Activated B cell treated with CpG ODN at 0.5 μM for 24 hours (primary cell): ENCODE data around the gene RHOT2. TPM values are rescaled to one million over a fixed set of nuclear protein-coding genes. Genes with fewer than 3 reads are reported as not detected.

Source experiments
- ATAC-seq: fragments of 200-7000 bp; cut with Tn5 transposase; one replicate; pipeline ENCODE4 v1.10.0; 2021; ENCODE audit warnings: low read depth, mild to moderate bottlenecking, moderate library complexity
- CTCF ChIA-PET: fragments of 350-600 bp; sonication (Branson Sonifier 250); formaldehyde crosslinking; loops from one replicate; lab custom pipeline; 2021; ENCODE audit warnings: antibody characterized with exemption; lab: Charles Lee
- POLR2A ChIA-PET: fragments of 350-600 bp; sonication (Branson Sonifier 250); formaldehyde crosslinking; loops from one replicate; lab custom pipeline; 2021; ENCODE audit warnings: antibody characterized with exemption; lab: Charles Lee
- DNase-seq: peaks from one replicate; pipeline ENCODE4 v3.0.0; 2022
- H3K27ac Mint-ChIP-seq: one replicate; pipeline ENCODE4 v1.8.0; 2020; ENCODE audit warnings: mixed read lengths
- H3K27me3 Mint-ChIP-seq: one replicate; pipeline ENCODE4 v1.8.0; 2021; ENCODE audit warnings: mixed read lengths
- H3K36me3 Mint-ChIP-seq: one replicate; pipeline ENCODE4 v1.8.0; 2021; ENCODE audit warnings: low read depth, mixed read lengths
- H3K4me1 Mint-ChIP-seq: one replicate; pipeline ENCODE4 v1.8.0; 2021; ENCODE audit warnings: mixed read lengths
- H3K4me3 Mint-ChIP-seq: one replicate; pipeline ENCODE4 v1.8.0; 2020; ENCODE audit warnings: mild to moderate bottlenecking, mixed read lengths
- H3K9me3 Mint-ChIP-seq: one replicate; pipeline ENCODE4 v1.8.0; 2020; ENCODE audit warnings: mixed read lengths
- CTCF ChIP-seq: fragments of 200-600 bp; IDR thresholded peaks from one replicate; pipeline ENCODE4 v1.8.0; 2022; ENCODE audit warnings: antibody characterized with exemption, mild to moderate bottlenecking
- intact Hi-C: fragments of 100-400 bp; cut with micrococcal nuclease; formaldehyde crosslinking; loops from one replicate; pipeline ENCODE4 v1.15.1; 2024
- total RNA-seq: library from RNA; stranded (reverse); gene quantifications from 2 replicates; pipeline ENCODE4 v1.2.3, GENCODE V29; 2022

The RHOT2 gene
- total RNA-seq, 1 donor from 2014 or later: 170 TPM

- Mint-ChIP-seq H3K4me3 (peak overlapping the region; percentile 60), H3K9me3 (no peaks in the 10 kb centered on the region), H3K27ac (no peak overlapping the region), H3K36me3 (peaks cover 5% of the 10 kb centered on the region), H3K27me3 (peaks cover 18% of the 10 kb centered on the region), H3K4me1 (peaks cover 32% of the 10 kb centered on the region)
- no peak for TF ChIP-seq CTCF
- no peak for ATAC-seq
- ChIA-PET CTCF (interaction anchor here (2.1 kb wide), 1 partner anchor 18 kb away, joined by 8 read pairs; no protein-coding TSS in a partner anchor), POLR2A (interaction anchor here (1.4 to 2.0 kb wide), 2 partner anchors 10 to 21 kb away, joined by 3 to 8 read pairs; partner anchors contain the start of genes JMJD8 and METRN)
- intact Hi-C loops: no loop called here
- no peak for DNase-seq
Observed at GRCh38 chr16:694187-694862, 26.4 kb downstream of the RHOT2 start.

- H3K4me1 Mint-ChIP-seq: peaks cover 26% of the 10 kb centered on the region
- no peak for TF ChIP-seq CTCF
- no peaks in the 10 kb centered on the region for H3K9me3 Mint-ChIP-seq
- intact Hi-C loops: no loop called here
- peaks cover 20% of the 10 kb centered on the region for H3K27me3 Mint-ChIP-seq
- ATAC-seq: no peak
- CTCF ChIA-PET: interaction anchor here (2.1 kb wide), 1 partner anchor 17 kb away, joined by 8 read pairs; no protein-coding TSS in a partner anchor
- no peak overlapping the region for H3K27ac Mint-ChIP-seq
- no peak for DNase-seq
- peaks cover 4% of the 10 kb centered on the region for H3K36me3 Mint-ChIP-seq
- POLR2A ChIA-PET: interaction anchor here (1.0 to 2.0 kb wide), 3 partner anchors 11 to 26 kb away, joined by 3 to 8 read pairs (median 3); partner anchors contain the start of genes ANTKMT, JMJD8 and METRN
- peak overlapping the region; percentile 7 for H3K4me3 Mint-ChIP-seq
Observed at GRCh38 chr16:694863-695354, 27.0 kb downstream of the RHOT2 start.

- DNase-seq (peak; percentile 47), ATAC-seq (peak; percentile 78)
- CTCF ChIA-PET: interaction anchor here (2.1 kb wide), 1 partner anchor 17 kb away, joined by 8 read pairs; no protein-coding TSS in a partner anchor
- Mint-ChIP-seq H3K9me3 (no peaks in the 10 kb centered on the region), H3K4me1 (peaks cover 21% of the 10 kb centered on the region), H3K36me3 (no peaks in the 10 kb centered on the region), H3K4me3 (peak overlapping the region; percentile 76), H3K27me3 (peaks cover 22% of the 10 kb centered on the region), H3K27ac (no peak overlapping the region)
- no peak for TF ChIP-seq CTCF
- POLR2A ChIA-PET: interaction anchor here (0.8 to 2.0 kb wide), 4 partner anchors 11 to 45 kb away, joined by 3 to 8 read pairs (median 3); partner anchors contain the start of genes ANTKMT, CIAO3, JMJD8 and METRN
- intact Hi-C loops: no loop called here
Observed at GRCh38 chr16:695355-696089, 27.6 kb downstream of the RHOT2 start.

- ChIA-PET CTCF (no interaction called here), POLR2A (no interaction called here)
- intact Hi-C loops: no loop called here
- Mint-ChIP-seq H3K4me1 (peaks cover 11% of the 10 kb centered on the region), H3K36me3 (no peaks in the 10 kb centered on the region), H3K27me3 (peaks cover 36% of the 10 kb centered on the region), H3K27ac (no peak overlapping the region), H3K4me3 (no peak overlapping the region), H3K9me3 (no peaks in the 10 kb centered on the region)
- ATAC-seq (no peak), DNase-seq (no peak)
- no peak for TF ChIP-seq CTCF
Observed at GRCh38 chr16:698911-699671, 31.2 kb downstream of the RHOT2 start.
